GM12892 (cell line): ENCODE data around the gene HLX.

Experiments used
- DNase-seq: peaks from one replicate; pipeline ENCODE4 v3.0.0; 2011; ENCODE audit not compliant: insufficient read length
- FAIRE-seq: peaks from 2 replicates; lab custom pipeline; 2011; peaks lifted over from hg19 to GRCh38; lab: Jason Lieb, UNC
- POLR2A ChIP-seq: IDR thresholded peaks from 2 replicates; pipeline ENCODE4 v1.6.1; 2011; ENCODE audit warnings: low read depth, low read length, control low read depth
- POLR2AphosphoS5 ChIP-seq: IDR thresholded peaks from 2 replicates; pipeline ENCODE4 v1.6.1; 2011; ENCODE audit warnings: low read depth, low read length, control low read depth
- TAF1 ChIP-seq: IDR thresholded peaks from 2 replicates; pipeline ENCODE4 v1.6.1; 2011; ENCODE audit warnings: low read depth, mild to moderate bottlenecking, control low read depth, low read length, borderline replicate concordance

HLX gene

DNA sequence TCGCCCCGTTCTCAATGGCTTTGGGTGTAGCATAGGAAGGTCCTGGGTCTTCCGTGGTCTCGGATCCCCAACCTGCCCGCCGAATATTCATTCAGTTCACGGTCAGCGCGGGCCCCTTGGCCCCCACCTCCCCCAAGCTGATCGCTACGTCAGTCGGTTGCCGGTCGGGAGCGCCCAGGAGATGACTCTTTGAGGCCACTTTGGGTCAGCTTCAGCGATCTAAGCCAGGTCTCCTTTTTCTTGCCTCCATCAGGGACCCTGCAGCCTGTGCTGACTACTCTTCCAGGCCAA is 12.8 kb downstream of the HLX start:
- TF ChIP-seq TAF1: no peak
- no peak for TF ChIP-seq POLR2AphosphoS5
- no peak for TF ChIP-seq POLR2A
- no peak for DNase-seq
- no peak for FAIRE-seq

DNA sequence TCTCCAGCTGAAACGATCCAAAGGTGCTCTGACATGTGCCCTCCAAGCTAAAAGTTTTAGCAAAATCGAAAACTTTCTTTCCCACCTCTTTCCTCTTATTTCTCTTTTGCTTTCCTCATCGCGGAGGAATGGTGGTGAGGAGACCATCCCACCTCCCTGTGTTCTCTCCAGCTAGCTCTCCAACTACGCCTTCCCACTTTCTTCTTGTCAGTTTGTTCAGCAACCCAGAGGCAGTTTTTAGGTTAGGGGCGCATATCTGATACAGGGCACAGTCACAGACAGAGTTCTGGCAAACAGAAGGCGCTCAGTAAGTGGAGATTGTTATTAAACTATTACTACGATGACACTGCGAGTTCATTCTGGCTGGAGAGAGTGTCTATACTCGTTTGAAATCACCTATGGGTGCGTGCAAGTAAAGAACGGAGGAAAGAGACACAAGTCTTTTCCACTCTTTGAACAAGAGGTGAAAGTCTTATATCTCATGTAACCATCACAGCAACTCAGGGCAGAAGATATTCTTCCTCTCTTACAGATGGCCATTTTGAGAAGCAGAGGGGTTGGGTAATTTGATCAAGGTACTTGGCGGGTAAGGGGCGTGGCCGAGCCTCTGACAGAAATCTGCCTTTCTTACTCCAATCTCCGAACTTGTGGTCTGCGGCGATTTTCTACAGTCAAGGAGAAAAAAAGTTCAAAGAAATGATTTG is 13.9 kb downstream of the HLX start:
- no peak for TF ChIP-seq TAF1
- no peak for TF ChIP-seq POLR2A
- TF ChIP-seq POLR2AphosphoS5: no peak
- FAIRE-seq: no peak
- DNase-seq: no peak

DNA sequence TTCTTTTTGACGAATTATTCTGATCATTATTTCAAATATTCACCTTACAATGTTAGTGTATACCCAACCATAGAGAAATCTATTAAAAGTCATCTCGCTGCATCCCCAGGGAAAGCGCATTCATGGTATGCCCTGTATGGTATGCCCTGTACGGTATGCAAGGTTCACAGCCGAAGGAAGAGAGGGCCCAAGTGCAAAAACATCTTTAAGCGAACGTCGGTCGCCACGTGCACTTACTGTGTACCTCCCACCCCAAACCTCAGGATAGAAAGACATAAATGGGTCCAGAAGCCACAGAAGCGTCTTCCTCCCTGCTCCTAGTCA is 14.4 kb downstream of the HLX start:
- TF ChIP-seq POLR2A (no peak), POLR2AphosphoS5 (no peak), TAF1 (no peak)
- DNase-seq: no peak
- FAIRE-seq: no peak

- DNase-seq (no peak), FAIRE-seq (no peak)
- TF ChIP-seq POLR2A (no peak), TAF1 (no peak), POLR2AphosphoS5 (no peak)
Measured at GRCh38 chr1:220894025-220894923, 15.0 kb downstream of the HLX start.

- no peak for DNase-seq
- FAIRE-seq: no peak
- TF ChIP-seq TAF1 (no peak), POLR2AphosphoS5 (no peak), POLR2A (no peak)
Measured at GRCh38 chr1:220894924-220895256, 15.6 kb downstream of the HLX start.

DNA sequence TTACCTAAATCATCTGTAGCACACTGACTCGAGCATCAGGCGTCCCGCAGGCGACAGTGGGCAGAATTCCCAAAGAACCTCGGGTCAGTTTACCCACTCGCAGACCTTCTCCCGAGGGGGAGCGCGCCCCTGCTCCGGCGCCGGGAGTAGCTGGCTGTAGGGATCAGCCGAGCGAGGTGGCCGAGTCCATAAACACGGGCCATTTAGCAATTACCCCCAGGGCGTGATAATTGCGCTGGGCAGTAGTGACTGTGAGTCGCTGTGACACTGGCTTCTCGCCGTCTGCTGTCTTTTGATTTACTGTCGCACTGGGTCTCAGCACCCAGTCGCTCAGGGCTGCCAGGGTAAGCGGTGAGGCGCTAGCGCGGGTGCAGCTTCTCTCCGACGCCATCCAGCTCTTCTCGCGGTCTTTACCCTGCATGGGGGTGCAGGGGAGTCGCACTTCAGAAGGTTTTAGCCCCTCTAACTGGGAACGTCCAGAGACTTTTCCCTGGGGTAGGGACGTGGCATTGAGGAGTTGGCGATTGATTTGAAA is 16.2 kb downstream of the HLX start:
- FAIRE-seq (no peak), DNase-seq (no peak)
- TF ChIP-seq POLR2AphosphoS5 (no peak), POLR2A (no peak), TAF1 (no peak)

DNA sequence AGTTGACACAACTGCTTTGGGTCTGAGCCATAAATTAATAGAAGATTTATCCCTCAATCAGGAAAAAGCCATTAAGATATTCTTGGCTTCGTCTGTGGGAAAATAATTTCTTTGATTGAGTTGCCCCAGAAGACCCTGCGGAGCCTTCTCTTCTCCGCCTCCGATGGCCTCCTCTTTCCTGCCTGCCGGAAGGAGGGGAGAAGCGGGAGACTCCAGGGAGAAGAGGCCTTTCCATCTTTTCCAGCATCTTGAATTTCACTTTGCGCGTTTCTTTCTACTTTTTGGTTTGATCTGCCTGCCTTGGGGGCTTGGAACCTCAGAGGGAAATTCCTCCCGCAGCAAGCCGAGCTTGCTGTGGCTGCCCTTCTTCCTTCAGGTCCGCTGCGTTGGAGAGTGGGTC is 16.8 kb downstream of the HLX start:
- DNase-seq: no peak
- no peak for FAIRE-seq
- TF ChIP-seq POLR2AphosphoS5 (no peak), POLR2A (no peak), TAF1 (no peak)

- DNase-seq: no peak
- TF ChIP-seq POLR2A: no peak
- TF ChIP-seq TAF1: no peak
- TF ChIP-seq POLR2AphosphoS5: no peak
- FAIRE-seq: no peak
Measured at GRCh38 chr1:220900842-220901241, 21.6 kb downstream of the HLX start.

GRCh38 chr1:220901881-220902280 is 22.6 kb downstream of the HLX start:
- DNase-seq (no peak), FAIRE-seq (no peak)
- TF ChIP-seq POLR2AphosphoS5: no peak
- TF ChIP-seq TAF1: no peak
- no peak for TF ChIP-seq POLR2A

DNA sequence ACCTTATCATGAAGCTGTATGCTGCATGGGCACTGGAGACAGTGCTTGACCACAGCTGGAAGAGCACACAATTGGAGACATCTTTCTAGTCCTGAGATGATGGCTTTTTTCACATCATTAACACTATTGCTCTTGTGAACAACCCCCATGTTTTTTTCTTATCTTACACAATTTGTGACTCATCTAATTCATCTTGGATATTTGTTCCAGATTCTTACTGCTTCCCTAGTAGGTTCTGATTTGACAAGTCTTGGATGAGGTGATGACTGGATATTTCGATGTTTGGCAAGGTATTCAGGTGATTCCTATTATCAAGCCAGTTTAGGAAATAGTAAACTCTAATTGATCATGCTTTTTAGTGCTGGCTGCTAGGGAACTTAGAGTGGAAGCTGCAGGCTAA is 23.7 kb downstream of the HLX start:
- FAIRE-seq: no peak
- DNase-seq: no peak
- TF ChIP-seq TAF1 (no peak), POLR2AphosphoS5 (no peak), POLR2A (no peak)

GRCh38 chr1:220904876-220905275 is 25.6 kb downstream of the HLX start:
- FAIRE-seq: no peak
- TF ChIP-seq POLR2A (no peak), TAF1 (no peak), POLR2AphosphoS5 (no peak)

More at GRCh38 chr1:220904876-220905275, 25.6 kb downstream of the HLX start:
- no peak for DNase-seq
